SK-N-SH (cell line): ENCODE data around the gene SIRT2. TPM values are rescaled to one million over a fixed set of nuclear protein-coding genes. Genes with fewer than 3 reads are reported as not detected.

Source experiments
- CTCF ChIA-PET: fragments of 300-600, 350-600 bp; formaldehyde crosslinking; extraction: SDS; loops from one replicate; lab custom pipeline; 2021; lab: Yijun Ruan, JAX
- POLR2A ChIA-PET: fragments of 350-600 bp; sonication (Branson Sonifier 250); formaldehyde crosslinking; extraction: SDS; loops from one replicate; lab custom pipeline; 2020; ENCODE audit warnings: antibody characterized with exemption, inconsistent platforms; lab: Yijun Ruan, JAX
- DNase-seq: peaks from one replicate; pipeline ENCODE4 v3.0.0; 2012
- H2AFZ ChIP-seq: fragments of 200-600 bp; sonication (generic); 2 replicates; pipeline ENCODE4 v1.8.1; 2016; ENCODE audit warnings: antibody characterized with exemption, mild to moderate bottlenecking, low read depth
- H3F3A ChIP-seq: fragments of 200-600 bp; sonication (generic); replicated peaks from 2 replicates; pipeline ENCODE3; 2016; ENCODE audit warnings: antibody characterized with exemption, mild to moderate bottlenecking; ENCODE audit not compliant: insufficient read depth
- H3K27ac ChIP-seq, 2 experiments: fragments of 200-500 bp in 1 of 2; fragments of 200-600 bp in 1 of 2; sonication (Bioruptor generic) in 1 of 2; sonication (generic), shearing (Covaris generic) in 1 of 2; 2 replicates each; pipeline versions ENCODE4 v1.5.1 to v1.6.1; 2014 to 2016; ENCODE audit warnings: low read depth in 2 of 2, inconsistent platforms in 1 of 2, low read length in 1 of 2, mild to moderate bottlenecking in 1 of 2, mixed read lengths in 1 of 2
- H3K27me3 ChIP-seq: fragments of 200-600 bp; sonication (generic), shearing (Covaris generic); 2 replicates; pipeline ENCODE4 v1.6.1; 2016; ENCODE audit warnings: mixed run types; ENCODE audit not compliant: insufficient read depth
- H3K36me3 ChIP-seq, 2 experiments: fragments of 200-500 bp in 1 of 2; fragments of 200-600 bp in 1 of 2; sonication (Bioruptor generic) in 1 of 2; sonication (generic) in 1 of 2; replicated peaks in 1 of 2; 2 replicates each; pipeline versions ENCODE3 to v1.5.1; 2014 to 2016; ENCODE audit warnings: low read length in 1 of 2, mild to moderate bottlenecking in 1 of 2; ENCODE audit not compliant: insufficient read depth in 2 of 2, control insufficient read depth in 1 of 2
- H3K4me1 ChIP-seq, 2 experiments: fragments of 200-500 bp in 1 of 2; fragments of 200-600 bp in 1 of 2; sonication (Bioruptor generic) in 1 of 2; sonication (generic), shearing (Covaris generic) in 1 of 2; 2 replicates each; pipeline versions ENCODE4 v1.5.1 to v1.6.1; 2014 to 2016; ENCODE audit warnings: low read depth in 1 of 2, low read length in 1 of 2, mixed run types in 1 of 2; ENCODE audit not compliant: insufficient read depth in 2 of 2, control insufficient read depth in 1 of 2
- H3K4me2 ChIP-seq: fragments of 200-600 bp; sonication (generic), shearing (Covaris generic); 2 replicates; pipeline ENCODE4 v1.6.1; 2017; ENCODE audit warnings: mixed run types
- H3K4me3 ChIP-seq, 2 experiments: fragments of 200-500 bp in 1 of 2; fragments of 200-600 bp in 1 of 2; sonication (Bioruptor generic) in 1 of 2; sonication (generic), shearing (Covaris generic) in 1 of 2; 2 replicates each; pipeline versions ENCODE4 v1.5.1 to v1.8.1; 2014 to 2016; ENCODE audit warnings: low read depth in 2 of 2, inconsistent platforms in 1 of 2, low read length in 1 of 2, mild to moderate bottlenecking in 1 of 2, mixed read lengths in 1 of 2, moderate library complexity in 1 of 2
- H3K79me2 ChIP-seq: fragments of 200-600 bp; sonication (generic); 2 replicates; pipeline ENCODE4 v1.8.1; 2017; ENCODE audit warnings: mild to moderate bottlenecking; ENCODE audit not compliant: insufficient read depth
- H3K9ac ChIP-seq: fragments of 200-600 bp; sonication (generic); 2 replicates; pipeline ENCODE4 v1.6.1; 2017; ENCODE audit warnings: mixed run types
- H3K9me2 ChIP-seq: fragments of 200-600 bp; sonication (generic); 2 replicates; pipeline ENCODE4 v1.6.1; 2017; ENCODE audit warnings: mixed run types
- H3K9me3 ChIP-seq: fragments of 200-600 bp; sonication (generic); 2 replicates; pipeline ENCODE4 v1.6.1; 2017; ENCODE audit warnings: mixed run types, mild to moderate bottlenecking, moderate library complexity
- H4K20me1 ChIP-seq: fragments of 200-600 bp; sonication (generic); 2 replicates; pipeline ENCODE4 v1.6.1; 2017; ENCODE audit warnings: mild to moderate bottlenecking, mixed run types; ENCODE audit not compliant: insufficient read depth
- FOSL2 ChIP-seq: IDR thresholded peaks from 2 replicates; pipeline ENCODE4 v1.4.0; 2012; ENCODE audit warnings: low read depth, mild to moderate bottlenecking, moderate library complexity, borderline replicate concordance
- GATA2 ChIP-seq: sonication (generic); formaldehyde crosslinking; IDR thresholded peaks from 2 replicates; pipeline ENCODE4 v1.5.0; 2020; ENCODE audit warnings: mild to moderate bottlenecking, missing genetic modification reagents
- NFIC ChIP-seq: IDR thresholded peaks from 2 replicates; pipeline ENCODE4 v1.4.0; 2012; ENCODE audit warnings: borderline replicate concordance
- RCOR1 ChIP-seq: fragments of 150-350 bp; IDR thresholded peaks from 2 replicates; pipeline ENCODE4 v1.6.1; 2017; ENCODE audit warnings: antibody characterized with exemption, low read length
- RFX5 ChIP-seq: IDR thresholded peaks from 2 replicates; pipeline ENCODE4 v1.6.1; 2012; ENCODE audit warnings: mild to moderate bottlenecking, improper control_type of control experiment, low read length
- WGBS: methylation state at CpG from one replicate; pipeline ENCODE4 v1.1.6; 2017; ENCODE audit warnings: low lambda C conversion rate; 5-methylcytosine and 5-hydroxymethylcytosine counted together
- polyA plus RNA-seq, 3 experiments: library from polyadenylated mRNA; depleted of rRNA; stranded (reverse); fragments of >200 nt; gene quantifications; 2 replicates each; pipeline ENCODE4 v1.2.3, GENCODE V29; 2012
- TF ChIP-seq, protein P1 (sequence below): fragments of 150-350 bp; IDR thresholded peaks from 2 replicates; pipeline ENCODE4 v1.6.1; 2017; ENCODE audit warnings: antibody characterized with exemption, low read length, low read depth, borderline replicate concordance
- TF ChIP-seq, protein P2 (sequence below): IDR thresholded peaks from 2 replicates; pipeline ENCODE4 v1.6.1; 2012; ENCODE audit warnings: mild to moderate bottlenecking, low read depth, low read length, moderate library complexity
- TF ChIP-seq, protein P3 (sequence below): fragments of 200-600 bp; sonication (generic); IDR thresholded peaks from 2 replicates; pipeline ENCODE4 v1.6.1; 2017; ENCODE audit warnings: antibody characterized with exemption, mild to moderate bottlenecking, moderate library complexity

SIRT2 gene
- polyA plus RNA-seq, 1 of the 3 experiments (the other 2 are of a cell fraction): 39.3 TPM

DNA sequence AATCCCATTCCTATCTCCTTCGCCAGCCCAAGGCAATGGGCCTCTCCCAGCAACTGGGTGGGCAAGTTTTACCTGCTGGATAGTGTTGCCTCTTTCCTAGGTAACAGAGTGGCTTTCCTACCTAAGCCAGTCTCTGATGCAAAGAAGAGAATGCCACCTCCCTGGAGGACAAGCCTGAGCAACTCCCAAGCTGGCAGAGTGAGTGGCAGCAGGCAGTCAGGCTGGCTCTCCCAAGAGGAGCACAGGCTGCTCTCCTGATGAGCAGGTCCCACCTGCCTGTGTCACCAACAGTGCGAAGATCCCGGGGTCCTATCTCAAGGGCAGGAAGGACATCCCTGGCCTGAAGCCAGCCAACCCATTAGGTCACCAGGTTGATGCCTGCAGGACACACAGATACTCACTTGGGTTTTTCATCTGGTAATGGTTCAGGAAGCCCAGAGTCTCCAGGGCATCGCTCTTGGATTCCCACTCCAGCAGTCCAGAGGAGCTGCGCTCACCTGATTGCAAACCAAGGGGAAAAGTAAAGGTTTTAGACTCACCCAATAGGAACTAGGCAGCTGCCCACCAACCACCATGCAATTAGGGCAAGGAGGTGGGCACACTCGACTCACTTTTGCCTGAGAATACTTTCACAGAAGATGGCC lies 62.3 kb downstream of the SIRT2 start:
- POLR2A ChIA-PET: interaction anchor here (1.0 to 2.4 kb wide), 3 partner anchors 12 to 62 kb away, joined by 3 to 9 read pairs (median 4); no protein-coding TSS in a partner anchor

More for the DNA sequence above, 62.3 kb downstream of the SIRT2 start:
- WGBS: 74% methylated on average over 3 of the region's 6 CpGs
- Histone ChIP-seq H3K36me3 (peaks cover 43 to 53% of the 10 kb centered on the region in 2 experiments), H3K9me3 (no peaks in the 10 kb centered on the region), H4K20me1 (peaks cover 41% of the 10 kb centered on the region), H3F3A (peaks cover 74% of the 10 kb centered on the region), H3K27me3 (no peaks in the 10 kb centered on the region), H3K9ac (peak overlapping the region; percentile 16; the same call in 1 of the 2 replicates), H3K27ac (peak overlapping the region; percentile 68 to 82), H2AFZ (no peak overlapping the region), H3K79me2 (peaks cover 32% of the 10 kb centered on the region), H3K4me2 (peak overlapping the region; percentile 44; the same call in 1 of the 2 replicates), H3K9me2 (no peaks in the 10 kb centered on the region), H3K4me1 (peaks cover 33 to 65% of the 10 kb centered on the region in 2 experiments; a peak in 3 of 4 replicates), H3K4me3 (no peak overlapping the region)
- CTCF ChIA-PET: interaction anchor here (1.2 kb wide), 1 partner anchor 14 kb away, joined by 3 read pairs; no protein-coding TSS in a partner anchor
- peak; percentile 63 for DNase-seq
- TF ChIP-seq NFIC (0 out of 2 replicates have a peak, but pooled peaks have one; percentile 3), GATA2 (CRISPR knock-in tag) (no peak), RFX5 (no peak), RCOR1 (no peak), FOSL2 (no peak)
- TF ChIP-seq, protein P1, sequence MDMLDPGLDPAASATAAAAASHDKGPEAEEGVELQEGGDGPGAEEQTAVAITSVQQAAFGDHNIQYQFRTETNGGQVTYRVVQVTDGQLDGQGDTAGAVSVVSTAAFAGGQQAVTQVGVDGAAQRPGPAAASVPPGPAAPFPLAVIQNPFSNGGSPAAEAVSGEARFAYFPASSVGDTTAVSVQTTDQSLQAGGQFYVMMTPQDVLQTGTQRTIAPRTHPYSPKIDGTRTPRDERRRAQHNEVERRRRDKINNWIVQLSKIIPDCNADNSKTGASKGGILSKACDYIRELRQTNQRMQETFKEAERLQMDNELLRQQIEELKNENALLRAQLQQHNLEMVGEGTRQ: no peak
- TF ChIP-seq, protein P2, sequence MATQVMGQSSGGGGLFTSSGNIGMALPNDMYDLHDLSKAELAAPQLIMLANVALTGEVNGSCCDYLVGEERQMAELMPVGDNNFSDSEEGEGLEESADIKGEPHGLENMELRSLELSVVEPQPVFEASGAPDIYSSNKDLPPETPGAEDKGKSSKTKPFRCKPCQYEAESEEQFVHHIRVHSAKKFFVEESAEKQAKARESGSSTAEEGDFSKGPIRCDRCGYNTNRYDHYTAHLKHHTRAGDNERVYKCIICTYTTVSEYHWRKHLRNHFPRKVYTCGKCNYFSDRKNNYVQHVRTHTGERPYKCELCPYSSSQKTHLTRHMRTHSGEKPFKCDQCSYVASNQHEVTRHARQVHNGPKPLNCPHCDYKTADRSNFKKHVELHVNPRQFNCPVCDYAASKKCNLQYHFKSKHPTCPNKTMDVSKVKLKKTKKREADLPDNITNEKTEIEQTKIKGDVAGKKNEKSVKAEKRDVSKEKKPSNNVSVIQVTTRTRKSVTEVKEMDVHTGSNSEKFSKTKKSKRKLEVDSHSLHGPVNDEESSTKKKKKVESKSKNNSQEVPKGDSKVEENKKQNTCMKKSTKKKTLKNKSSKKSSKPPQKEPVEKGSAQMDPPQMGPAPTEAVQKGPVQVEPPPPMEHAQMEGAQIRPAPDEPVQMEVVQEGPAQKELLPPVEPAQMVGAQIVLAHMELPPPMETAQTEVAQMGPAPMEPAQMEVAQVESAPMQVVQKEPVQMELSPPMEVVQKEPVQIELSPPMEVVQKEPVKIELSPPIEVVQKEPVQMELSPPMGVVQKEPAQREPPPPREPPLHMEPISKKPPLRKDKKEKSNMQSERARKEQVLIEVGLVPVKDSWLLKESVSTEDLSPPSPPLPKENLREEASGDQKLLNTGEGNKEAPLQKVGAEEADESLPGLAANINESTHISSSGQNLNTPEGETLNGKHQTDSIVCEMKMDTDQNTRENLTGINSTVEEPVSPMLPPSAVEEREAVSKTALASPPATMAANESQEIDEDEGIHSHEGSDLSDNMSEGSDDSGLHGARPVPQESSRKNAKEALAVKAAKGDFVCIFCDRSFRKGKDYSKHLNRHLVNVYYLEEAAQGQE: no peak
- TF ChIP-seq, protein P3, sequence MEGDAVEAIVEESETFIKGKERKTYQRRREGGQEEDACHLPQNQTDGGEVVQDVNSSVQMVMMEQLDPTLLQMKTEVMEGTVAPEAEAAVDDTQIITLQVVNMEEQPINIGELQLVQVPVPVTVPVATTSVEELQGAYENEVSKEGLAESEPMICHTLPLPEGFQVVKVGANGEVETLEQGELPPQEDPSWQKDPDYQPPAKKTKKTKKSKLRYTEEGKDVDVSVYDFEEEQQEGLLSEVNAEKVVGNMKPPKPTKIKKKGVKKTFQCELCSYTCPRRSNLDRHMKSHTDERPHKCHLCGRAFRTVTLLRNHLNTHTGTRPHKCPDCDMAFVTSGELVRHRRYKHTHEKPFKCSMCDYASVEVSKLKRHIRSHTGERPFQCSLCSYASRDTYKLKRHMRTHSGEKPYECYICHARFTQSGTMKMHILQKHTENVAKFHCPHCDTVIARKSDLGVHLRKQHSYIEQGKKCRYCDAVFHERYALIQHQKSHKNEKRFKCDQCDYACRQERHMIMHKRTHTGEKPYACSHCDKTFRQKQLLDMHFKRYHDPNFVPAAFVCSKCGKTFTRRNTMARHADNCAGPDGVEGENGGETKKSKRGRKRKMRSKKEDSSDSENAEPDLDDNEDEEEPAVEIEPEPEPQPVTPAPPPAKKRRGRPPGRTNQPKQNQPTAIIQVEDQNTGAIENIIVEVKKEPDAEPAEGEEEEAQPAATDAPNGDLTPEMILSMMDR: no peak
